DMS53 (cell line): ENCODE data around the gene GALM.
A peak's percentile ranks its signal among the peaks of the same experiment; 100 is the strongest.
"Not testable (repeated sequence)": the region's sequence is repeated elsewhere in the genome, so short reads cannot be mapped to it uniquely, and the experiment has no call there.

Experiments used
- DNase-seq: peaks from one replicate; lab custom pipeline; 2025; lab: John Stamatoyannopoulos, UW

GALM gene

GRCh38 chr2:38665854-38666555 lies at the start of gene GALM:
Gene GALM, plus strand, starts transcription at chr2:38666114. Its CDS starts 48 bp downstream, at chr2:38666162.
- DNase-seq = peak; percentile 72

GRCh38 chr2:38617301-38617700 lies 48.6 kb upstream of the GALM start:
- DNase-seq = no peak

GRCh38 chr2:38619458-38620164 lies 46.3 kb upstream of the GALM start:
- no peak for DNase-seq

GRCh38 chr2:38620282-38620977 lies 45.5 kb upstream of the GALM start:
- peak; percentile 68 for DNase-seq

GRCh38 chr2:38621018-38621417 lies 44.9 kb upstream of the GALM start:
- no peak for DNase-seq

GRCh38 chr2:38622210-38622609 lies 43.7 kb upstream of the GALM start:
- DNase-seq = no peak

- no peak for DNase-seq
These were observed 39.4 kb upstream of the GALM start for GRCh38 chr2:38626326-38627035.

- no peak for DNase-seq
These were observed 38.5 kb upstream of the GALM start for GRCh38 chr2:38627391-38627790.

- DNase-seq = no peak
These were observed 36.2 kb upstream of the GALM start for GRCh38 chr2:38629684-38630083.

- DNase-seq = no peak
These were observed 33.9 kb upstream of the GALM start for GRCh38 chr2:38631976-38632375.

- DNase-seq = no peak
These were observed 32.9 kb upstream of the GALM start for GRCh38 chr2:38632980-38633379.

- no peak for DNase-seq
These were observed 32.0 kb upstream of the GALM start for GRCh38 chr2:38633895-38634294.

GRCh38 chr2:38634684-38635083 lies 31.2 kb upstream of the GALM start:
- DNase-seq = no peak

- DNase-seq = no peak
These were observed 30.8 kb upstream of the GALM start for GRCh38 chr2:38635139-38635538.

- no peak for DNase-seq
These were observed 29.8 kb upstream of the GALM start for GRCh38 chr2:38636069-38636468.

- DNase-seq = not testable (repeated sequence)
These were observed 23.4 kb upstream of the GALM start for GRCh38 chr2:38642373-38643017.

- no peak for DNase-seq
These were observed 22.8 kb upstream of the GALM start for GRCh38 chr2:38643021-38643671.

- not testable (repeated sequence) for DNase-seq
These were observed 22.0 kb upstream of the GALM start for GRCh38 chr2:38643683-38644511.

- peak; percentile 39 for DNase-seq
These were observed 17.7 kb upstream of the GALM start for GRCh38 chr2:38648107-38648761.

GRCh38 chr2:38649176-38649728 lies 16.7 kb upstream of the GALM start:
- DNase-seq = no peak
